Panc1 (cell line): ENCODE measurements around the gene FAM163A. TPM values are rescaled to one million over a fixed set of nuclear protein-coding genes. Genes with fewer than 3 reads are reported as not detected.

Source experiments
- ATAC-seq: fragments of 200-7000 bp; cut with Tn5 transposase; 2 replicates; pipeline ENCODE4 v1.9.1; 2020; ENCODE audit warnings: mild to moderate bottlenecking, moderate library complexity
- BruUV-seq: library from RNA; stranded (reverse); fragments of 400-500 nt; replicated peaks from 2 replicates; lab custom pipeline; 2021; lab: Mats Ljungman, UMichigan
- CTCF ChIA-PET: fragments of 300-600 bp; sonication (Branson Sonifier 250); formaldehyde crosslinking; loops from one replicate; lab custom pipeline; 2022; ENCODE audit warnings: antibody characterized with exemption; lab: Charles Lee
- POLR2A ChIA-PET: fragments of 300-600 bp; sonication (Branson Sonifier 250); formaldehyde crosslinking; loops from one replicate; lab custom pipeline; 2022; ENCODE audit warnings: antibody characterized with exemption; lab: Charles Lee
- DNase-seq: peaks from one replicate; pipeline ENCODE4 v3.0.0-alpha.2; 2010; ENCODE audit warnings: low read depth, low spot score
- H3K27ac ChIP-seq: 2 replicates; pipeline ENCODE4 v1.5.1; 2011; ENCODE audit warnings: mild to moderate bottlenecking, low read length, inconsistent platforms
- H3K27me3 ChIP-seq: fragments of 200-500 bp; sonication (Bioruptor generic); 2 replicates; pipeline ENCODE4 v1.6.0; 2014; ENCODE audit warnings: low read length, inconsistent platforms; ENCODE audit not compliant: control insufficient read depth, insufficient read depth
- H3K36me3 ChIP-seq: fragments of 200-500 bp; sonication (Bioruptor generic); 2 replicates; pipeline ENCODE4 v1.5.1; 2014; ENCODE audit warnings: inconsistent platforms, mild to moderate bottlenecking, low read length, moderate library complexity; ENCODE audit not compliant: control insufficient read depth, insufficient read depth
- H3K4me1 ChIP-seq: 2 replicates; pipeline ENCODE4 v1.5.1; 2011; ENCODE audit warnings: inconsistent platforms, mild to moderate bottlenecking, low read length, moderate library complexity; ENCODE audit not compliant: control insufficient read depth, insufficient read depth
- H3K4me3 ChIP-seq, 2 experiments: 2 replicates each; pipeline ENCODE4 v1.5.1; 2011 to 2012; ENCODE audit warnings: low read depth in 2 of 2, low read length in 2 of 2, mild to moderate bottlenecking in 2 of 2, inconsistent platforms in 1 of 2, moderate library complexity in 1 of 2
- H3K9me3 ChIP-seq: fragments of 200-500 bp; sonication (Bioruptor generic); 2 replicates; pipeline ENCODE4 v1.5.1; 2014; ENCODE audit warnings: low read depth, mild to moderate bottlenecking, inconsistent platforms, low read length, moderate library complexity; ENCODE audit not compliant: control insufficient read depth, insufficient read depth
- POLR2AphosphoS5 ChIP-seq: IDR thresholded peaks from 2 replicates; pipeline ENCODE4 v1.6.1; 2012; ENCODE audit warnings: mild to moderate bottlenecking, low read depth, low read length, moderate library complexity
- SIN3A ChIP-seq: IDR thresholded peaks from 2 replicates; pipeline ENCODE4 v1.6.1; 2012; ENCODE audit warnings: low read depth, mild to moderate bottlenecking, low read length, moderate library complexity, borderline replicate concordance; ENCODE audit not compliant: insufficient read depth
- TCF7L2 ChIP-seq: IDR thresholded peaks from 2 replicates; pipeline ENCODE4 v1.6.1; 2011; ENCODE audit warnings: mild to moderate bottlenecking, low read depth, low read length, inconsistent platforms
- in situ Hi-C: cut with HindIII; loops from 2 replicates; pipeline ENCODE4 v1.10.0; 2016; ENCODE audit warnings: low sequenced_read_pairs, low pct_unique_long_range_greater_than_20kb
- intact Hi-C: fragments of 100-400 bp; cut with micrococcal nuclease; formaldehyde crosslinking; loops from one replicate; pipeline ENCODE4 v1.10.0; 2022; ENCODE audit not compliant: unreplicated experiment
- total RNA-seq: library from RNA; stranded (reverse); gene quantifications from one replicate; pipeline ENCODE4 v1.2.1, GENCODE V29; 2021; ENCODE audit not compliant: unreplicated experiment
- TF ChIP-seq, protein P1 (sequence below): fragments of 450-650 bp; IDR thresholded peaks from 2 replicates; pipeline ENCODE4 v1.5.1; 2017; ENCODE audit warnings: mild to moderate bottlenecking
- TF ChIP-seq, protein P2 (sequence below), 2 experiments: IDR thresholded peaks; 2 replicates each; pipeline ENCODE4 v1.6.1; 2011 to 2012; ENCODE audit warnings: low read depth in 2 of 2, control low read depth in 1 of 2, low read length in 1 of 2, mild to moderate bottlenecking in 1 of 2, moderate library complexity in 1 of 2; ENCODE audit not compliant: insufficient read depth in 1 of 2

FAM163A gene
- total RNA-seq, 1 experiment from 2014 or later: not detected

DNA sequence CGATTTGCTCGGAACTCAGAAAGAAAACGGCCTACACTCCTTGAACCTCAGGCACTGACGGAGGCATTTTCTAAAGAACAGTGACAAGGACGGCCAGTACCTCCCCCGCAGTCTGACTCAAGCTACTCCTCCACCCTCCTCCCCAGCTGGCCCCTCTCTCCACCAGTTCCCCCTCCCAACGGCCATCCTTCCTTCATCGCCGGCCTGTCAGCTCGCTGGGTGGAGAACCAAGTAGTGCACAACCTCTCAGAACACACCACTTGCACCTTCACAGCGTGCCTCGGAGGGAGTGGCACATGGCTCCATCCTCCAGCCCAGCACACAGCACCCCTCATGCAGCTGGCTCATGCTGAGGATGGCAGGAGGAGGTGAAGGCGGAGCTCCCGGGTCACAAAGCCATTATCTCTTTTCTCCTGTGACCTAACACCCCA lies 75.7 kb downstream of the FAM163A start:
- H3K4me1 ChIP-seq: peaks cover 12% of the 10 kb centered on the region; the same call in 1 of the 2 replicates
- H3K4me3 ChIP-seq: no peak overlapping the region
- H3K27ac ChIP-seq: no peak overlapping the region
- H3K9me3 ChIP-seq: no peaks in the 10 kb centered on the region
- no peaks in the 10 kb centered on the region for H3K27me3 ChIP-seq
- in situ Hi-C loops (no loop called here), intact Hi-C loops (loop anchor here (10.0 kb wide), 1 partner anchor 224 kb away; the partner anchor contains the start of gene TDRD5)
- ATAC-seq: no peak
- no peaks in the 10 kb centered on the region for H3K36me3 ChIP-seq
- no peak for TF ChIP-seq TCF7L2
- TF ChIP-seq POLR2AphosphoS5: no peak
- TF ChIP-seq, protein P1, sequence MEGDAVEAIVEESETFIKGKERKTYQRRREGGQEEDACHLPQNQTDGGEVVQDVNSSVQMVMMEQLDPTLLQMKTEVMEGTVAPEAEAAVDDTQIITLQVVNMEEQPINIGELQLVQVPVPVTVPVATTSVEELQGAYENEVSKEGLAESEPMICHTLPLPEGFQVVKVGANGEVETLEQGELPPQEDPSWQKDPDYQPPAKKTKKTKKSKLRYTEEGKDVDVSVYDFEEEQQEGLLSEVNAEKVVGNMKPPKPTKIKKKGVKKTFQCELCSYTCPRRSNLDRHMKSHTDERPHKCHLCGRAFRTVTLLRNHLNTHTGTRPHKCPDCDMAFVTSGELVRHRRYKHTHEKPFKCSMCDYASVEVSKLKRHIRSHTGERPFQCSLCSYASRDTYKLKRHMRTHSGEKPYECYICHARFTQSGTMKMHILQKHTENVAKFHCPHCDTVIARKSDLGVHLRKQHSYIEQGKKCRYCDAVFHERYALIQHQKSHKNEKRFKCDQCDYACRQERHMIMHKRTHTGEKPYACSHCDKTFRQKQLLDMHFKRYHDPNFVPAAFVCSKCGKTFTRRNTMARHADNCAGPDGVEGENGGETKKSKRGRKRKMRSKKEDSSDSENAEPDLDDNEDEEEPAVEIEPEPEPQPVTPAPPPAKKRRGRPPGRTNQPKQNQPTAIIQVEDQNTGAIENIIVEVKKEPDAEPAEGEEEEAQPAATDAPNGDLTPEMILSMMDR: no peak
- TF ChIP-seq SIN3A: no peak
- TF ChIP-seq, protein P2, sequence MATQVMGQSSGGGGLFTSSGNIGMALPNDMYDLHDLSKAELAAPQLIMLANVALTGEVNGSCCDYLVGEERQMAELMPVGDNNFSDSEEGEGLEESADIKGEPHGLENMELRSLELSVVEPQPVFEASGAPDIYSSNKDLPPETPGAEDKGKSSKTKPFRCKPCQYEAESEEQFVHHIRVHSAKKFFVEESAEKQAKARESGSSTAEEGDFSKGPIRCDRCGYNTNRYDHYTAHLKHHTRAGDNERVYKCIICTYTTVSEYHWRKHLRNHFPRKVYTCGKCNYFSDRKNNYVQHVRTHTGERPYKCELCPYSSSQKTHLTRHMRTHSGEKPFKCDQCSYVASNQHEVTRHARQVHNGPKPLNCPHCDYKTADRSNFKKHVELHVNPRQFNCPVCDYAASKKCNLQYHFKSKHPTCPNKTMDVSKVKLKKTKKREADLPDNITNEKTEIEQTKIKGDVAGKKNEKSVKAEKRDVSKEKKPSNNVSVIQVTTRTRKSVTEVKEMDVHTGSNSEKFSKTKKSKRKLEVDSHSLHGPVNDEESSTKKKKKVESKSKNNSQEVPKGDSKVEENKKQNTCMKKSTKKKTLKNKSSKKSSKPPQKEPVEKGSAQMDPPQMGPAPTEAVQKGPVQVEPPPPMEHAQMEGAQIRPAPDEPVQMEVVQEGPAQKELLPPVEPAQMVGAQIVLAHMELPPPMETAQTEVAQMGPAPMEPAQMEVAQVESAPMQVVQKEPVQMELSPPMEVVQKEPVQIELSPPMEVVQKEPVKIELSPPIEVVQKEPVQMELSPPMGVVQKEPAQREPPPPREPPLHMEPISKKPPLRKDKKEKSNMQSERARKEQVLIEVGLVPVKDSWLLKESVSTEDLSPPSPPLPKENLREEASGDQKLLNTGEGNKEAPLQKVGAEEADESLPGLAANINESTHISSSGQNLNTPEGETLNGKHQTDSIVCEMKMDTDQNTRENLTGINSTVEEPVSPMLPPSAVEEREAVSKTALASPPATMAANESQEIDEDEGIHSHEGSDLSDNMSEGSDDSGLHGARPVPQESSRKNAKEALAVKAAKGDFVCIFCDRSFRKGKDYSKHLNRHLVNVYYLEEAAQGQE (IDR thresholded peaks at IDR 0.05; ENCODE audit: insufficient read depth in 1 of 2, low read depth in 2 of 2, low read length in 1 of 2): no peak
- POLR2A ChIA-PET: no interaction called here
- DNase-seq: no peak
- no TSS peak for BruUV-seq
- CTCF ChIA-PET: interaction anchor here (1.5 kb wide), 1 partner anchor 9 kb away, joined by 7 read pairs; no protein-coding TSS in a partner anchor

DNA sequence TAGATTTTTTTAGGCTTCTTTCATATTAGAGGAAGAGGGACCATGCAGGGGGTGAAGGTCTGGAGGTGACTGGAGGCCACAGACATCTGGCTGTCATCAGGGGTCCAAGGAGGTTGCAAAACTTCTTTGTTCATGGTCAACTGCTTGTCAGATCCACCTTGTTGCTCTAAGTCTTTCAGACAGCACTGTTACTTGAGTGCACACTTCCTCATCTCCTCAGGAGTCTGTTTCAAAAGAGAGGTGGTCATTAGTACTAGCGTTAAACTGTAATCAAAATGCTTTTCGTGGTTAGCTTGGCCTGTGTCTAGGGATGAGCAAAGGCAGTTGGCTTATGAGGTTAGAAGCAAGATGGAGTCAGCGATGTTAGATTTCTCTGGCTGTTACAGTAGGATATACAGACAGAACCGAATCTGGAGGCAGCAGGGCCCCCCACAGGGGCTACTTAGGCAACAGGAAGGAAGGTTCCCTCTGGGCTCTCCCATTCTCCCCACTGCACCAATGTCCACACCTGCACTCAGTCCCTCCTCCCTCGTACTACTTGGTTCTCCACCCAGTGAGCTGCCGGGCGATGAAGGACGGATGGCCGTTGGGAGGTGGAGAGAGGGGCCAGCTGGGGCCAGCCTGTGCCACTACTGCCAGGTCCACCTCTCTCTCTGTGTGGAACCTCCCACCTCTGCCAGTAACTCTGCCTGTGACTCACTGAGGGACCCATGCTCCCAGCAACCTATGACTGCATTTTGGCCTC lies 77.3 kb downstream of the FAM163A start:
- ChIA-PET POLR2A (no interaction called here), CTCF (interaction anchor here (0.7 kb wide), 1 partner anchor 7 kb away, joined by 5 read pairs; no protein-coding TSS in a partner anchor)
- no peaks in the 10 kb centered on the region for H3K27me3 ChIP-seq

More for the DNA sequence above, 77.3 kb downstream of the FAM163A start:
- BruUV-seq: no TSS peak
- Histone ChIP-seq H3K9me3 (no peaks in the 10 kb centered on the region), H3K4me1 (peaks cover 7% of the 10 kb centered on the region; the same call in 1 of the 2 replicates), H3K36me3 (no peaks in the 10 kb centered on the region), H3K4me3 (no peak overlapping the region), H3K27ac (no peak overlapping the region)
- no peak for ATAC-seq
- no peak for TF ChIP-seq TCF7L2
- no peak for TF ChIP-seq POLR2AphosphoS5
- TF ChIP-seq SIN3A: no peak
- TF ChIP-seq, protein P2 (IDR thresholded peaks at IDR 0.05; ENCODE audit: insufficient read depth in 1 of 2, low read depth in 2 of 2, low read length in 1 of 2): no peak
- TF ChIP-seq, protein P1: no peak
- in situ Hi-C loops: no loop called here
- intact Hi-C loops: no loop called here
- DNase-seq: no peak
